Measurements from ENCODE around the gene RSRP1. TPM values are rescaled to one million over a fixed set of nuclear protein-coding genes. Genes with fewer than 3 reads are reported as not detected.

Gene RSRP1
- total RNA-seq, 1 donor from 2014 or later: 222 TPM

DNA sequence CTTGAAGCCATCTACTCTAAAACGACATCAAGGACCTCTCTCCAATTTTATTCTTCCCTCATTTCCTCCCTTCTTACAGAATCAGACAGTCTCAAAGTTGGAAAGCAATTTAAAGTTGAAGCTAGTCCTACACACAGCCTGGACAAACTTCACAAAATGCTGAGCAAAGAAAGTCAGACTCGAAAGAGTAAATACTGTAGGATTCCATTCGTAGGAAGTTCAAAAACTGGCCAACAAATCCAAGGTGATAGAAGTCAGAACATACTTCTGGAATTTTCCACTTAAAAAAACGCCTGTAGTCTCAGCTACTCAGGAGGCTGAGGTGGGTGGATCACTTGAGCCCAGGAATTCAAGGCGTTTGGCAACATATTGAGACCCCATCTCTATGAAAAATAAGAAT, 34.5 kb downstream of the RSRP1 start:
- ChIA-PET CTCF (no interaction called here), POLR2A (interaction anchor here (1.1 kb wide), 1 partner anchor 108 kb away, joined by 3 read pairs; no protein-coding TSS in a partner anchor)
- intact Hi-C loops (cut with micrococcal nuclease): no loop called here
- Mint-ChIP-seq H3K4me1 (peaks cover 12% of the 10 kb centered on the region), H3K4me3 (no peak overlapping the region), H3K27me3 (no peaks in the 10 kb centered on the region), H3K9me3 (no peaks in the 10 kb centered on the region), H3K36me3 (ENCODE audit: low read depth) (no peaks in the 10 kb centered on the region), H3K27ac (no peak overlapping the region)
- ATAC-seq (ENCODE audit: low read depth) (no peak), DNase-seq (no peak)
- TF ChIP-seq, protein P1, sequence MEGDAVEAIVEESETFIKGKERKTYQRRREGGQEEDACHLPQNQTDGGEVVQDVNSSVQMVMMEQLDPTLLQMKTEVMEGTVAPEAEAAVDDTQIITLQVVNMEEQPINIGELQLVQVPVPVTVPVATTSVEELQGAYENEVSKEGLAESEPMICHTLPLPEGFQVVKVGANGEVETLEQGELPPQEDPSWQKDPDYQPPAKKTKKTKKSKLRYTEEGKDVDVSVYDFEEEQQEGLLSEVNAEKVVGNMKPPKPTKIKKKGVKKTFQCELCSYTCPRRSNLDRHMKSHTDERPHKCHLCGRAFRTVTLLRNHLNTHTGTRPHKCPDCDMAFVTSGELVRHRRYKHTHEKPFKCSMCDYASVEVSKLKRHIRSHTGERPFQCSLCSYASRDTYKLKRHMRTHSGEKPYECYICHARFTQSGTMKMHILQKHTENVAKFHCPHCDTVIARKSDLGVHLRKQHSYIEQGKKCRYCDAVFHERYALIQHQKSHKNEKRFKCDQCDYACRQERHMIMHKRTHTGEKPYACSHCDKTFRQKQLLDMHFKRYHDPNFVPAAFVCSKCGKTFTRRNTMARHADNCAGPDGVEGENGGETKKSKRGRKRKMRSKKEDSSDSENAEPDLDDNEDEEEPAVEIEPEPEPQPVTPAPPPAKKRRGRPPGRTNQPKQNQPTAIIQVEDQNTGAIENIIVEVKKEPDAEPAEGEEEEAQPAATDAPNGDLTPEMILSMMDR (IDR thresholded peaks at IDR 0.05): no peak

DNA sequence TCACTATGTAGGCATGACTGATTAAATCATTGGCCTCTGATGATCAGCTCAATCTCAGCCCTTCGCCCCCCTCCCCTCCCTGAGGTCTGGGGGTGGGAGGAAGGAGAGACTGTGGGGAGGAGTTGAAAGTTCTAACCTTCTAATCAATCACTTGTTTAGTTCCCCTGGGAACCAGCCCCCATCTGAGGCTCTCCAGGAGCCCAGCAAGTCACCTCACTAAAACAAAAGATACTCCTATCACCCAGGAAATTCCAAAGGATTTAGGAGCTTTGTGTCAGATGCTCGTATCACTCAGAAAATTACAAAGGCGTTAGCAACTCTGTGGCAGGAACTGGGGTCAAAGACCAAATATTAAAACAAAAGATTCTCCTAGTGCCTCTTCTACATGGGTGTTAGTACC, 36.5 kb downstream of the RSRP1 start:
- TF ChIP-seq, protein P1 (IDR thresholded peaks at IDR 0.05): no peak
- intact Hi-C loops (cut with micrococcal nuclease): no loop called here
- POLR2A ChIA-PET: no interaction called here
- ATAC-seq (ENCODE audit: low read depth) (no peak), DNase-seq (no peak)
- Mint-ChIP-seq H3K27me3 (no peaks in the 10 kb centered on the region), H3K36me3 (ENCODE audit: low read depth) (no peaks in the 10 kb centered on the region), H3K4me1 (peaks cover 5% of the 10 kb centered on the region), H3K27ac (no peak overlapping the region), H3K9me3 (no peaks in the 10 kb centered on the region), H3K4me3 (no peak overlapping the region)
- CTCF ChIA-PET: no interaction called here

DNA sequence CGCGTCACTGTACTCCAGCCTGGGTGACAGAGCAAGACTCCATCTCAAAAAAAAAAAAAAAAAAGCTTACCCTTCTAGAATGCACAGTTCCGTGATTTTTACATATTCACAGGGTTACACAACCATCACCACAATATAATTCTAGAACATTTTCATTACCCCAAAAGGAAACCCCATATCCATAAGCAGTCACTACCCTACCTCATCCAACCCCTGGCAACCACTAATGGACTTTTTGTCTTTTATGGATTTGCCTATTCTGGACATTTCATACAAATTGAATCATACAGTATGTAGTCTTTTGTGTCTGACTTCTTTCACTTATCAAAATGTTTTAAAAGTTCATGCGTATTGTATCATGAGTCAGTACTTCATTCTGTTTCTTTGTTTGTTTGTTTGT, 37.7 kb downstream of the RSRP1 start:
- H3K36me3 Mint-ChIP-seq (ENCODE audit: low read depth): no peaks in the 10 kb centered on the region
- no peak overlapping the region for H3K4me3 Mint-ChIP-seq
- DNase-seq (no peak), ATAC-seq (ENCODE audit: low read depth) (no peak)
- H3K27ac Mint-ChIP-seq: no peak overlapping the region
- no peaks in the 10 kb centered on the region for H3K4me1 Mint-ChIP-seq
- ChIA-PET POLR2A (no interaction called here), CTCF (no interaction called here)
- H3K9me3 Mint-ChIP-seq: no peaks in the 10 kb centered on the region
- intact Hi-C loops (cut with micrococcal nuclease): no loop called here
- no peaks in the 10 kb centered on the region for H3K27me3 Mint-ChIP-seq
- TF ChIP-seq, protein P1 (IDR thresholded peaks at IDR 0.05): no peak

DNA sequence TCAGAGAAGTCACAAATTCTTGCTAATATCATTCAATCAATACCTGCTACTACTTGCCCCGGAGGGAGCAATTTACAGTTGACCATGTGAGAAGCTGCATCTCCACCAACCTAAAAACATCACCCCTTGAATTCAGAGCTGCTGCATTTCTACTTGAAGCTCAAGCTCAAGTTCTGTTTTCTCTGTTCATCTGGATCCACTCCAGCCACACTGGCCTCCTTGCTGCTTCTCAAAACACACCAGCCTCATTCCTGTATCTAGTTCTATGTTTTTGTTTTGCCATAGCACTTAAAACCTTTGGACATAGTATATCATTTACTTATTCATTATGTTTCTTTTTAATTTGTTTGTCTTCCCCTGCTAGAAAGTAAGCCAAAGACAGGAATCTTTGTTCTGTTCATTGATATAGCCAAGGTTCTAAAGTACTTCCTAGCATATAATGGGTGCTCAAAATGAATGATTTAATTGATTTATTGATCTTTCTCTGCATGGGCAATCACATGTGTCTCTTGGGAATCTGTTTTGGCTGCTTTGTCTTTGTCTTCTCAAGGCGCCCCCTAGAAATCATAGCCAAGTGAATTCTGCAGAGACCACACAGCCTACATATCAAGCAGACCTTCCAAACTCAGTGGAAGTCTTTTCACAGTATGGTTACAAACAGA, 38.6 kb downstream of the RSRP1 start:
- TF ChIP-seq, protein P1 (IDR thresholded peaks at IDR 0.05): no peak
- Mint-ChIP-seq H3K9me3 (no peaks in the 10 kb centered on the region), H3K27ac (no peak overlapping the region), H3K27me3 (no peaks in the 10 kb centered on the region), H3K4me1 (no peaks in the 10 kb centered on the region), H3K36me3 (ENCODE audit: low read depth) (no peaks in the 10 kb centered on the region), H3K4me3 (no peak overlapping the region)
- ATAC-seq (ENCODE audit: low read depth): no peak
- ChIA-PET POLR2A (interaction anchor here (0.7 kb wide), 1 partner anchor 359 kb away, joined by 8 read pairs; no protein-coding TSS in a partner anchor), CTCF (no interaction called here)
- intact Hi-C loops (cut with micrococcal nuclease): no loop called here
- no peak for DNase-seq

DNA sequence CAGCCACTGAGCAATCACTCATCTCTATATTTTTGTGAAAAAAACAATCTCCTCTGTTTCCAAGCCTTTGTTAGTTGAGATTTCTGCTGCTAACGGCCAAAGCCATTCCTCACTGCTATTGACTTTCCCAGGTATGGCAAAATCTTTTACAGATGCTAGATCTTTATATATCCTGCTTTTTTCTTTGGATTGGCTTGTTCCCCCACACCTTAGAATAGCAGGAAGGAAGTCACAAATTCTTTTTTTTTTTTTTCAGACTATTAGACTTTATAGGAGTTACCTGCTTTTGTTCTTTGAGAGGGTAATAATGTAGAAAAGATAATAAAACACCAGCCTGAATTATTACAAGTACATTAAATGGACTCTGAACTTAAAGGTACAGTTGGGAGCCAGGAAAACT, 39.2 kb downstream of the RSRP1 start:
- CTCF ChIA-PET: no interaction called here
- no peak overlapping the region for H3K4me3 Mint-ChIP-seq
- H3K9me3 Mint-ChIP-seq: no peaks in the 10 kb centered on the region
- no peak for DNase-seq
- H3K4me1 Mint-ChIP-seq: no peaks in the 10 kb centered on the region
- H3K27ac Mint-ChIP-seq: no peak overlapping the region
- TF ChIP-seq, protein P1 (IDR thresholded peaks at IDR 0.05): no peak
- intact Hi-C loops (cut with micrococcal nuclease): no loop called here
- no peaks in the 10 kb centered on the region for H3K27me3 Mint-ChIP-seq
- POLR2A ChIA-PET: interaction anchor here (0.7 kb wide), 1 partner anchor 359 kb away, joined by 8 read pairs; no protein-coding TSS in a partner anchor
- H3K36me3 Mint-ChIP-seq (ENCODE audit: low read depth): no peaks in the 10 kb centered on the region
- ATAC-seq (ENCODE audit: low read depth): no peak
